LoVo (cell line): Measurements from ENCODE around the gene WASHC1.
"Not testable (repeated sequence)": the region's sequence is repeated elsewhere in the genome, so short reads cannot be mapped to it uniquely, and the experiment has no call there.

Experiments
- DNase-seq: peaks from one replicate; pipeline ENCODE4 v3.0.0-alpha.2; 2016; ENCODE audit warnings: low spot score

Gene WASHC1

GRCh38 chr9:14129-14809 lies 15.0 kb downstream of the WASHC1 start:
- DNase-seq: not testable (repeated sequence)

- not testable (repeated sequence) for DNase-seq
Observed at GRCh38 chr9:11206-11605, 18.1 kb downstream of the WASHC1 start.

GRCh38 chr9:10653-11053 lies 18.6 kb downstream of the WASHC1 start:
- not testable (repeated sequence) for DNase-seq

GRCh38 chr9:10207-10606 lies 19.0 kb downstream of the WASHC1 start:
- not testable (repeated sequence) for DNase-seq
